ENCODE results near the gene HSD17B4. TPM values are rescaled to one million over a fixed set of nuclear protein-coding genes. Genes with fewer than 3 reads are reported as not detected.

HSD17B4 gene
- total RNA-seq, 4 donors from 2014 or later, result 159 to 288 (median 224) TPM

DNA sequence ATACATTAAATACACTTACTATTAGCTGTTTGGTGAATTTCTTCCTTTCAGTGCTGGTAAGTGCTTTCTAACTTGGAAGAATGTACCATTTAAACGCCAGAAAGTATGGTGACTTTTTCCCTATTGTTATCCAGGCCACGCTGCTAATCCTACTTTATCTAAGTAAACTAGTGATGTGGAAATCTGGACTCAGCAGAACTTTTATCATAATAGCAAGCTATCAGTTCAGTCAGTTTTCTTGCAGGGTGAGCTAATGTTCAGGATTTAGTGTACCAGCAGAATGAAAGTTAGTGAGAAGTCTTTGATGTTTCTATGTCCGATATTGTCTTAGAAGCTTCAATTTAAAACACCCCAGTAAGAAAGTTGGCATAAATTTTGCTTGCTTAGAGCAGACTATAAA, 72.2 kb downstream of the HSD17B4 start:
- no peak overlapping the region for H3K4me3 ChIP-seq
- H3K36me3 ChIP-seq, result peaks cover 0 to 17% (median 0%) of the 10 kb centered on the region in 3 donors
- H3K4me1 ChIP-seq, result no peaks in the 10 kb centered on the region
- H3K27me3 ChIP-seq, result no peaks in the 10 kb centered on the region
- no peak for TF ChIP-seq CTCF (IDR thresholded peaks at IDR 0.05)
- no peak for TF ChIP-seq POLR2A (IDR thresholded peaks at IDR 0.05)
- H3K27ac ChIP-seq, result no peak overlapping the region
- DNase-seq, result no peak
- no peaks in the 10 kb centered on the region for H3K9me3 ChIP-seq

GRCh38 chr5:119527351-119527750, 75.1 kb downstream of the HSD17B4 start:
- Histone ChIP-seq H3K4me3 (no peak overlapping the region), H3K9me3 (no peaks in the 10 kb centered on the region), H3K27me3 (no peaks in the 10 kb centered on the region), H3K4me1 (no peaks in the 10 kb centered on the region), H3K27ac (no peak overlapping the region), H3K36me3 (peaks cover 0 to 36% (median 0%) of the 10 kb centered on the region in 3 donors)
- no peak for TF ChIP-seq CTCF (IDR thresholded peaks at IDR 0.05)
- no peak for TF ChIP-seq POLR2A (IDR thresholded peaks at IDR 0.05)
- DNase-seq, result no peak

DNA sequence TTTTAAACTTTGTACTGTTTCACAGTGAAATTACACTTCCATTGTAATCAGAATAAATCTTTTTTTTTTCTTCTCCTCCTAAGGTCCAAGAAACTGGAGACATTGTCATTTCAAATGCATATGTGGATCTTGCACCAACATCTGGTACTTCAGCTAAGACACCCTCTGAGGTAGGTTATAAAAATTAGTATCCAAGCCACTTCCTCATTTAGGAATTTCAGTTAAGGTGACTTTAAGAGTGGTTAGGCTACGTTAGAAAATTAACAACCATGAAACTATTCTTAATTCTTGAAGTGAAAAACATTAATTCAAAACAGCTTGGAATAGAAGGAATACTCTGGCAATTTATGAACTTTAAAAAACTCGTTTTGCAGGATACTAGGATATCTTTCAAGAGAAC, 77.5 kb downstream of the HSD17B4 start:
- H3K4me1 ChIP-seq, result no peaks in the 10 kb centered on the region
- H3K36me3 ChIP-seq, result peaks cover 0 to 42% (median 0%) of the 10 kb centered on the region in 3 donors
- DNase-seq, result no peak
- H3K4me3 ChIP-seq, result no peak overlapping the region
- no peak overlapping the region for H3K27ac ChIP-seq
- H3K27me3 ChIP-seq, result no peaks in the 10 kb centered on the region
- H3K9me3 ChIP-seq, result no peaks in the 10 kb centered on the region
- TF ChIP-seq POLR2A (IDR thresholded peaks at IDR 0.05), result no peak
- TF ChIP-seq CTCF (IDR thresholded peaks at IDR 0.05), result no peak

- no peak for DNase-seq
- no peaks in the 10 kb centered on the region for H3K27me3 ChIP-seq
- no peaks in the 10 kb centered on the region for H3K4me1 ChIP-seq
- TF ChIP-seq POLR2A (IDR thresholded peaks at IDR 0.05) (no peak), CTCF (IDR thresholded peaks at IDR 0.05) (no peak)
- H3K4me3 ChIP-seq, result no peak overlapping the region
- H3K9me3 ChIP-seq, result no peaks in the 10 kb centered on the region
- peaks cover 0 to 43% (median 0%) of the 10 kb centered on the region in 3 donors for H3K36me3 ChIP-seq
- no peak overlapping the region for H3K27ac ChIP-seq
Measured at GRCh38 chr5:119532637-119533036, 80.3 kb downstream of the HSD17B4 start.

DNA sequence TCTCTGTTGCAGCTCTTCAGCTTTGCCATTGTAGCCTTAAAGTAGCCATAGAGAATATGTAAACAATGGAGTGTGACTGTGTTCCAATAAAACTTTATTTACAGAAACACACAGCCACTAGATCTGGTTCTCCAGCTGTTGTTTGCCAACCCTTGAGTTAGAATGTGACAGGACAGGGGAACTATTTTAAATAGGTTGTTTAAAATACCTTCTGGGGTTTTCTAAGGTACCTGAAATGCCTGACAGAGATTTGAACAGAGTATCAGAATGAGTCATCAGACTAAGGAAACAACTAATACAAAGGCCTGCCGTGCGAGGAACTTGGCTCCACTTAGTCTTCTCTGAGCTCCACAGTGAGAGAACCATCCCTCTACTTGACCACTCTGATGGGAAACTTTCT, 85.4 kb downstream of the HSD17B4 start:
- H3K27ac ChIP-seq, result no peak overlapping the region
- H3K9me3 ChIP-seq, result no peaks in the 10 kb centered on the region
- H3K4me3 ChIP-seq, result no peak overlapping the region
- TF ChIP-seq CTCF (IDR thresholded peaks at IDR 0.05) (no peak), POLR2A (IDR thresholded peaks at IDR 0.05) (no peak)
- H3K36me3 ChIP-seq, result peaks cover 0 to 58% (median 0%) of the 10 kb centered on the region in 3 donors
- H3K4me1 ChIP-seq, result no peaks in the 10 kb centered on the region
- H3K27me3 ChIP-seq, result no peaks in the 10 kb centered on the region
- no peak for DNase-seq

DNA sequence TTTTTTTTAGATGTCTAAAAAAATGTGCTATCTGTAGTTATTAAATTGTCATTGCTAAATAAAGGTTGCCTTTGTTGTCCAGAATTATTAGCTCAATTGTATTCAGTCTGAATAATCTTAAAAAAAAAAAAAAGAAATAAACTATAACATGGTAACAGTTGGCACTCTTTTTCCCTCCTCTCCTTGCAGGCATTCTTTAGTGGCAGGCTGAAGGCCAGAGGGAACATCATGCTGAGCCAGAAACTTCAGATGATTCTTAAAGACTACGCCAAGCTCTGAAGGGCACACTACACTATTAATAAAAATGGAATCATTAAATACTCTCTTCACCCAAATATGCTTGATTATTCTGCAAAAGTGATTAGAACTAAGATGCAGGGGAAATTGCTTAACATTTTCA, 89.4 kb downstream of the HSD17B4 start:
- H3K4me1 ChIP-seq, result no peaks in the 10 kb centered on the region
- no peak overlapping the region for H3K27ac ChIP-seq
- H3K27me3 ChIP-seq, result no peaks in the 10 kb centered on the region
- peaks cover 0 to 50% (median 0%) of the 10 kb centered on the region in 3 donors for H3K36me3 ChIP-seq
- no peaks in the 10 kb centered on the region for H3K9me3 ChIP-seq
- H3K4me3 ChIP-seq, result no peak overlapping the region
- DNase-seq, result no peak
- TF ChIP-seq POLR2A (IDR thresholded peaks at IDR 0.05), result no peak
- no peak for TF ChIP-seq CTCF (IDR thresholded peaks at IDR 0.05)

Data from Peyer's patch (tissue), 4 donors.